CD14-positive monocyte (primary cell): ENCODE data around the gene PPOX. TPM values are rescaled to one million over a fixed set of nuclear protein-coding genes. Genes with fewer than 3 reads are reported as not detected.
A peak's percentile ranks its signal among the peaks of the same experiment; 100 is the strongest.

Experiments
- DNase-seq, 3 donors: peaks; one replicate each; pipeline ENCODE4 v3.0.0-alpha.2; 2011 to 2022
- H2AFZ ChIP-seq: 2 replicates; pipeline ENCODE4 v1.6.0; 2012; ENCODE audit warnings: mild to moderate bottlenecking, low read depth, low read length, inconsistent platforms; ENCODE audit not compliant: insufficient read depth, poor library complexity, severe bottlenecking
- H3K27ac ChIP-seq, 2 donors: 1 replicate in 1 of 2; 2 replicates in 1 of 2; pipeline ENCODE4 v1.5.1; 2012 to 2013; ENCODE audit warnings: low read length in 2 of 2, control low read depth in 1 of 2, inconsistent platforms in 1 of 2, low read depth in 1 of 2, mild to moderate bottlenecking in 1 of 2
- H3K27me3 ChIP-seq, 2 donors: one replicate each; pipeline versions ENCODE4 v1.6.0 to v1.6.1; 2011 to 2013; ENCODE audit warnings: low read length in 2 of 2; ENCODE audit not compliant: control insufficient read depth in 2 of 2, insufficient read depth in 2 of 2
- H3K36me3 ChIP-seq, 2 donors: replicated peaks in 1 of 2; 1 replicate in 1 of 2; 2 replicates in 1 of 2; pipeline versions ENCODE4 v1.5.1 to v1.6.1; 2012 to 2013; ENCODE audit warnings: low read length in 2 of 2, control low read depth in 1 of 2, inconsistent platforms in 1 of 2, mild to moderate bottlenecking in 1 of 2; ENCODE audit not compliant: insufficient read depth in 2 of 2, control insufficient read depth in 1 of 2
- H3K4me1 ChIP-seq, 2 donors: 1 replicate in 1 of 2; 2 replicates in 1 of 2; pipeline versions ENCODE4 v1.5.1 to v1.6.1; 2012 to 2013; ENCODE audit warnings: low read length in 2 of 2, control low read depth in 1 of 2, inconsistent platforms in 1 of 2, mild to moderate bottlenecking in 1 of 2, moderate library complexity in 1 of 2; ENCODE audit not compliant: insufficient read depth in 2 of 2, control insufficient read depth in 1 of 2
- H3K4me2 ChIP-seq: replicated peaks from 2 replicates; pipeline ENCODE3; 2012; ENCODE audit warnings: low read length, moderate library complexity, mild to moderate bottlenecking; ENCODE audit not compliant: poor library complexity, severe bottlenecking; ENCODE audit errors: extremely low read depth
- H3K4me3 ChIP-seq, 3 experiments: fragments of 200-600 bp in 1 of 3; sonication (generic) in 1 of 3; replicated peaks in 1 of 3; 1 replicate in 2 of 3; 2 replicates in 1 of 3; pipeline ENCODE4 v1.5.1; 2011 to 2013; ENCODE audit warnings: low read length in 3 of 3, mild to moderate bottlenecking in 3 of 3, control low read depth in 2 of 3, low read depth in 2 of 3, inconsistent platforms in 1 of 3, moderate library complexity in 1 of 3
- H3K79me2 ChIP-seq: 2 replicates; pipeline ENCODE4 v1.6.0; 2012; ENCODE audit warnings: mild to moderate bottlenecking, control low read depth, inconsistent platforms, low read length, moderate library complexity; ENCODE audit not compliant: insufficient read depth
- H3K9ac ChIP-seq: 2 replicates; pipeline ENCODE4 v1.6.0; 2017; ENCODE audit warnings: low read length, mild to moderate bottlenecking; ENCODE audit not compliant: insufficient read depth, poor library complexity, severe bottlenecking
- H3K9me3 ChIP-seq, 2 donors: replicated peaks in 1 of 2; 1 replicate in 1 of 2; 2 replicates in 1 of 2; pipeline versions ENCODE4 v1.5.1 to v1.6.1; 2012 to 2013; ENCODE audit warnings: low read length in 2 of 2, control low read depth in 1 of 2; ENCODE audit not compliant: control insufficient read depth in 1 of 2, insufficient read depth in 1 of 2
- H4K20me1 ChIP-seq: 2 replicates; pipeline ENCODE4 v1.6.0; 2012; ENCODE audit warnings: mild to moderate bottlenecking, low read length, control low read depth, moderate library complexity; ENCODE audit not compliant: insufficient read depth
- H3K27ac Mint-ChIP-seq, 7 donors: one replicate each; pipeline ENCODE4 v1.8.0; 2020; ENCODE audit warnings: mild to moderate bottlenecking in 7 of 7, mixed read lengths in 7 of 7, moderate library complexity in 6 of 7, inconsistent platforms in 2 of 7
- H3K27me3 Mint-ChIP-seq, 3 donors: one replicate each; pipeline ENCODE4 v1.8.0; 2021 to 2022; ENCODE audit warnings: low read depth in 3 of 3, mild to moderate bottlenecking in 3 of 3, mixed read lengths in 3 of 3, moderate library complexity in 3 of 3, inconsistent platforms in 1 of 3
- H3K36me3 Mint-ChIP-seq, 2 donors: one replicate each; pipeline ENCODE4 v1.8.0; 2020; ENCODE audit warnings: mixed read lengths in 2 of 2, inconsistent platforms in 1 of 2, mild to moderate bottlenecking in 1 of 2
- H3K4me1 Mint-ChIP-seq: one replicate; pipeline ENCODE4 v1.8.0; 2020; ENCODE audit warnings: mild to moderate bottlenecking, mixed read lengths
- H3K4me3 Mint-ChIP-seq, 2 donors: one replicate each; pipeline ENCODE4 v1.8.0; 2020; ENCODE audit warnings: mild to moderate bottlenecking in 2 of 2, mixed read lengths in 2 of 2, moderate library complexity in 1 of 2
- H3K9me3 Mint-ChIP-seq, 7 donors: one replicate each; pipeline ENCODE4 v1.8.0; 2020 to 2022; ENCODE audit warnings: mixed read lengths in 7 of 7, mild to moderate bottlenecking in 6 of 7, moderate library complexity in 6 of 7, inconsistent platforms in 2 of 7
- CTCF ChIP-seq: fragments of 200-600 bp; IDR thresholded peaks from one replicate; pipeline ENCODE4 v1.8.0; 2022; ENCODE audit warnings: antibody characterized with exemption, mild to moderate bottlenecking
- WGBS: methylation state at CpG from one replicate; pipeline ENCODE4 v1.1.5; 2013; ENCODE audit warnings: missing lambda C conversion rate; ENCODE audit not compliant: insufficient coverage; 5-methylcytosine and 5-hydroxymethylcytosine counted together
- intact Hi-C, 2 donors: fragments of 100-400 bp; cut with micrococcal nuclease; formaldehyde crosslinking; loops; one replicate each; pipeline versions ENCODE4 v1.15.0 to v1.15.1; 2023
- polyA plus RNA-seq, 3 donors: library from polyadenylated mRNA; depleted of rRNA in 1 of 3; unstranded in 2 of 3; stranded (reverse) in 1 of 3; fragments of 300-500 nt in 2 of 3; fragments of >200 nt in 1 of 3; fragmentation: Illumina TruSeq in 2 of 3; gene quantifications; 1 replicate in 2 of 3; 2 replicates in 1 of 3; pipeline ENCODE4 v1.2.3, GENCODE V29; 2012 to 2021

PPOX gene
- polyA plus RNA-seq, 3 donors, result 10.5 to 42.6 (median 10.8) TPM

- no peak overlapping the region for H3K9ac ChIP-seq
- no peak overlapping the region for H3K4me2 ChIP-seq
- peak overlapping the region in 1 of 2 donors; percentile 22 for H3K27ac ChIP-seq
- H3K27me3 Mint-ChIP-seq, result peaks cover 0 to 2% (median 0%) of the 10 kb centered on the region in 3 donors
- H2AFZ ChIP-seq, result no peak overlapping the region
- no peak for TF ChIP-seq CTCF
- H3K4me1 ChIP-seq, result peaks cover 32 to 47% of the 10 kb centered on the region in 2 donors
- 94% methylated on average over 3 of the region's 5 CpGs for whole genome bisulfite sequencing
- H3K4me3 Mint-ChIP-seq, result no peak overlapping the region
- DNase-seq, result no peak
- H3K27me3 ChIP-seq, result no peaks in the 10 kb centered on the region
- H3K36me3 ChIP-seq, result peaks cover 21 to 42% of the 10 kb centered on the region in 2 donors
- H3K4me1 Mint-ChIP-seq, result peaks cover 51% of the 10 kb centered on the region
- peaks cover 42 to 57% of the 10 kb centered on the region in 2 donors for H3K36me3 Mint-ChIP-seq
- H3K9me3 Mint-ChIP-seq, result no peaks in the 10 kb centered on the region
- no peak overlapping the region for H3K4me3 ChIP-seq
- H3K9me3 ChIP-seq, result no peaks in the 10 kb centered on the region
- H3K27ac Mint-ChIP-seq, result peak overlapping the region in 6 of 7 donors; percentile 10 to 99 (median 61)
- no peaks in the 10 kb centered on the region for H4K20me1 ChIP-seq
- intact Hi-C loops, result no loop called here
- peaks cover 20% of the 10 kb centered on the region for H3K79me2 ChIP-seq
Measured at GRCh38 chr1:161163793-161164192, 2.4 kb upstream of the PPOX start.

DNA sequence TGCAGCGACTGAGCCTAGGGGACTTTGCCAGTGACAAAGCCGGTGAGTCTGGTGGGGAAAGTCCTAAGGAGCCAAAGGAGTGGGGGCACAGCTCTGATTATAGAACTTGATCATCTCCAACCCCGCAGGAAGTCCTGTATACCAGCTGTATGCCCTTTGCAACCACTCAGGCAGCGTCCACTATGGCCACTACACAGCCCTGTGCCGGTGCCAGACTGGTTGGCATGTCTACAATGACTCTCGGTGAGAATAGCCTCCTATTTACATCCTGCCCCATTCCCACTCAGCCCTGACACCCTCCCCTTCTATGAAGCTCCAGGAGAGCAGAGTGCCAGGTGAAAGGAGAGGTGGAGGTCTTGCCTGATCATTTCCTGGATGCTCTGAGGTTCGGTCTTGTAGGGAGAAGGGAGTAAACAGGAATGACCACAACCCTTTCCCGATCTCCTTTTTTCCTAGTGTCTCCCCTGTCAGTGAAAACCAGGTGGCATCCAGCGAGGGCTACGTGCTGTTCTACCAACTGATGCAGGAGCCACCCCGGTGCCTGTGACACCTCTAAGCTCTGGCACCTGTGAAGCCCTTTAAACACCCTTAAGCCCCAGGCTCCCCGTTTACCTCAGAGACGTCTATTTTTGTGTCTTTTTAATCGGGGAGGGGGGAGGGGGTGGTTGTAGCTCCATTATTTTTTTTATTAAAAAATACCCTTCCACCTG is 1.2 kb upstream of the PPOX start:
- Histone ChIP-seq H3K4me3 (peak overlapping the region; percentile 33 to 75 (median 73)), H3K4me2 (peak overlapping the region; percentile 78), H3K79me2 (peaks cover 13% of the 10 kb centered on the region), H3K9ac (peak overlapping the region; percentile 85), H3K4me1 (peaks cover 24 to 37% of the 10 kb centered on the region in 2 donors), H3K27ac (peak overlapping the region; percentile 91 to 98), H3K36me3 (peaks cover 21 to 55% of the 10 kb centered on the region in 2 donors), H2AFZ (peak overlapping the region; percentile 89), H3K27me3 (no peaks in the 10 kb centered on the region), H4K20me1 (no peaks in the 10 kb centered on the region), H3K9me3 (no peaks in the 10 kb centered on the region)
- Mint-ChIP-seq H3K27ac (peak overlapping the region; percentile 95 to 99 (median 97)), H3K4me1 (peaks cover 45% of the 10 kb centered on the region), H3K36me3 (peaks cover 49 to 66% of the 10 kb centered on the region in 2 donors), H3K27me3 (peaks cover 0 to 2% (median 0%) of the 10 kb centered on the region in 3 donors), H3K4me3 (peak overlapping the region in 1 of 2 donors; percentile 83), H3K9me3 (no peaks in the 10 kb centered on the region)
- TF ChIP-seq CTCF, result no peak
- intact Hi-C loops, result no loop called here
- no peak for DNase-seq
- 88% methylated on average over 6 of the region's 14 CpGs for WGBS
